ENCODE measurements around the gene ART5.

- TF ChIP-seq CTCF (optimal IDR thresholded peaks at IDR 0.05 in 1 of 3, IDR thresholded peaks at IDR 0.05 in 1 of 3, conservative IDR thresholded peaks at IDR 0.05 in 1 of 3; ENCODE audit: extremely low read depth in 1 of 3, insufficient read depth in 2 of 3, low read length in 3 of 3) (no peak), EZH2 (IDR thresholded peaks at IDR 0.05; ENCODE audit: low read length) (no peak)
Observed at GRCh38 chr11:3685923-3686322, 44.1 kb upstream of the ART5 start.

Measured in keratinocyte (primary cell).